Measurements from ENCODE around the gene PCBP2. TPM values are rescaled to one million over a fixed set of nuclear protein-coding genes. Genes with fewer than 3 reads are reported as not detected.

PCBP2 gene
- total RNA-seq, 6 experiments from 2014 or later = 254 to 463 (median 347) TPM

GRCh38 chr12:53467082-53467481, 15.2 kb downstream of the PCBP2 start:
- TF ChIP-seq CTCF (IDR thresholded peaks at IDR 0.05) (no peak), POLR2A (IDR thresholded peaks at IDR 0.05) (no peak)
- no peaks in the 10 kb centered on the region for H3K27me3 ChIP-seq
- no peaks in the 10 kb centered on the region for H3K9me3 ChIP-seq
- no peak for DNase-seq
- intact Hi-C loops (cut with DNase I) = no loop called here
- H3K27ac ChIP-seq = no peak overlapping the region
- 39% methylated on average over 2 of the region's 5 CpGs for WGBS (ENCODE audit: insufficient coverage, low coverage, low lambda C conversion rate, missing lambda C conversion rate)
- peaks cover 33 to 100% (median 83%) of the 10 kb centered on the region in 4 donors for H3K36me3 ChIP-seq
- peaks cover 0 to 24% (median 2%) of the 10 kb centered on the region in 4 donors for H3K4me1 ChIP-seq
- no peak for ATAC-seq
- H3K4me3 ChIP-seq = no peak overlapping the region

DNA sequence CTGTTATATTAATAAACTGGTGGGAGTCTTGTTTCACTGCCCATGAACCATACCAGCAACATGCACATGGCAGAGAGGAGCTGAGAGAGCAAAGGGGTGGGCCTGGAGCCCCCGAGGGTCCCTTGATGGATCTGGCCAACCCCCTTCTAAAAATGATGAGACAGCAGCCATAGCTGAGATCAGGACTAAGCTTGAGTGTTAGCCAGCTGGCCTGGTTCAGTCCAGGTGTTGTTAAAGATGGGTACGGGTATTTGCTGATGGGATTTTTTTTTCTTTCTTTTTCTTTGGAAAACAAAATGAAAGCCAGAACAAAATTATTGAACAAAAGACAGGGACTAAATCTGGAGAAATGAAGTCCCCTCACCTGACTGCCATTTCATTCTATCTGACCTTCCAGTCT, 16.0 kb downstream of the PCBP2 start:
- H3K4me3 ChIP-seq = no peak overlapping the region
- peaks cover 0 to 16% (median 0%) of the 10 kb centered on the region in 4 donors for H3K4me1 ChIP-seq
- H3K36me3 ChIP-seq = peaks cover 28 to 100% (median 80%) of the 10 kb centered on the region in 4 donors
- no peak for ATAC-seq
- WGBS (ENCODE audit: insufficient coverage, low coverage, low lambda C conversion rate, missing lambda C conversion rate) = 73% methylated on average over 2 of the region's 2 CpGs
- H3K9me3 ChIP-seq = no peaks in the 10 kb centered on the region
- H3K27me3 ChIP-seq = no peaks in the 10 kb centered on the region
- TF ChIP-seq POLR2A (IDR thresholded peaks at IDR 0.05) (no peak), CTCF (IDR thresholded peaks at IDR 0.05) (no peak)
- H3K27ac ChIP-seq = no peak overlapping the region
- DNase-seq = no peak
- intact Hi-C loops (cut with DNase I) = no loop called here

GRCh38 chr12:53468282-53468681, 16.4 kb downstream of the PCBP2 start:
- H3K9me3 ChIP-seq = no peaks in the 10 kb centered on the region
- 40% methylated on average over 1 of the region's 1 CpG for WGBS (ENCODE audit: insufficient coverage, low coverage, low lambda C conversion rate, missing lambda C conversion rate)
- TF ChIP-seq CTCF (IDR thresholded peaks at IDR 0.05) = no peak
- TF ChIP-seq POLR2A (IDR thresholded peaks at IDR 0.05) = no peak
- H3K4me1 ChIP-seq = peaks cover 0 to 12% (median 0%) of the 10 kb centered on the region in 4 donors
- no peaks in the 10 kb centered on the region for H3K27me3 ChIP-seq
- no peak overlapping the region for H3K4me3 ChIP-seq
- no peak for ATAC-seq
- no peak overlapping the region for H3K27ac ChIP-seq
- DNase-seq = no peak
- peaks cover 25 to 100% (median 79%) of the 10 kb centered on the region in 4 donors for H3K36me3 ChIP-seq
- intact Hi-C loops (cut with DNase I) = no loop called here

DNA sequence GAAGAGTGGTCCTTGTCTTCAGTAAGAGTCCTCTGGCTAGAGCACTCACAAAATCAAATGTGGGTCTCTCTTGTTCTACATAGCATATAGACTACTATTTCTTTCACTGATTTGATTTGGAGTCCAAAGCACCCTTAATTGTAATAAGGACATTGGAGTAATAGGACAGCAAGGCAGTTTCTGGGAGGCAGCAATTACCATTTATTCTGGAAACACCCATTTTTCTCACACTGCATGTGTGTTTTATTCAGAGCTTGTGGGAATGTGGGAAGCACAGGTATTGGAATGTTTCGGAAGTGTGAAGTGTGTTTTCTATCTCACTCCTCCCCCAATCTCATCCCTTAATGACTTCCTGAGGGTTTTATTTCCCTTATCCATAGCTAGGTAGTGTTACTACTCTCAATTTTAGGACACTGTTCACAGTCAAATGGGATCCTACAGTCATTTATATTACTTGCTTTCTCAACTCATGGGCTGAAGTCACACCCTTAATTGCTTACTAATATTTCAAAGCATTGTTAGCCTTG, 20.2 kb downstream of the PCBP2 start:
- ATAC-seq (no peak), DNase-seq (no peak)
- intact Hi-C loops (cut with DNase I) = no loop called here
- Histone ChIP-seq H3K27me3 (no peaks in the 10 kb centered on the region), H3K4me1 (peaks cover 0 to 3% (median 0%) of the 10 kb centered on the region in 4 donors), H3K36me3 (peaks cover 9 to 100% (median 67%) of the 10 kb centered on the region in 4 donors), H3K4me3 (no peak overlapping the region), H3K9me3 (no peaks in the 10 kb centered on the region), H3K27ac (no peak overlapping the region)
- TF ChIP-seq CTCF (IDR thresholded peaks at IDR 0.05) = no peak
- no peak for TF ChIP-seq POLR2A (IDR thresholded peaks at IDR 0.05)
- 83% methylated on average over 1 of the region's 1 CpG for WGBS (ENCODE audit: insufficient coverage, low coverage, low lambda C conversion rate, missing lambda C conversion rate)

Measured in right lobe of liver (tissue), 6 donors.